GM21526 (cell line): ENCODE data around the gene NPPC.
"Not testable (repeated sequence)": the region's sequence is repeated elsewhere in the genome, so short reads cannot be mapped to it uniquely, and the experiment has no call there.

ENCODE experiments used
- ATAC-seq: cut with Tn5 transposase; IDR thresholded peaks from one replicate; pipeline ENCODE4 v1.9.1; 2021; ENCODE audit warnings: moderate library complexity; ENCODE audit not compliant: unreplicated experiment, low FRiP score

Gene NPPC

DNA sequence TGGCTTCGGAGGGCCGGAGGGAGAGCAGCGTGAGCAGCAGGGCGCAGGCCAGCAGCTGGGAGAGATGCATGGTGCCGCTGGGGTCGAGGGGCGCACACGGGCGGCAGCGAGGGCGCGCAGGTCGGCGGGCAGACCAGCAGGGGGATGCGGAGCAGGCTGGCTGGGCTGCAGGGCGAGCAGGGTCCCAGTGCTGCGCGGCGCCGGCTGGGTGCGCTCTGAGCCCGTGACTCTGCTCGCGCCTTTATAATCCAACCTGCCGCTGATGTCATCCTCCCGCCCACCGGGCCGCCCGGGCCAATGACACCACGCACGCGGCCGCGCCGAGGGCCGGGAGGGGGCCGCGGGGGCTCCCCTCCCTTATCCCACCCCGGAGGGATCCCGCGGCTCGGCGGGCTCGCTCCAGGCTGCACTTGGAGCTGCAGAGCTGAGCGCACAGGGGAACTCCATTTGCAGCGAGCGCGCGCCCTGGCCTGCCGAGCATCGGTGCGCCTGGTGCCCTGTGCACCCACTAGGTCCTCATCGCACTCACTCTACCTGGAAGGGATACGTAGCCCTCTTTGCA lies at the start of gene NPPC:
Gene NPPC (minus strand): TSS at position 217 of the 562 bp plus-strand sequence. CDS start 147 bp downstream, at position 70.
- ATAC-seq, result peak; percentile 48

- ATAC-seq, result no peak
Observed at GRCh38 chr2:231975001-231975400, 48.8 kb upstream of the NPPC start.

DNA sequence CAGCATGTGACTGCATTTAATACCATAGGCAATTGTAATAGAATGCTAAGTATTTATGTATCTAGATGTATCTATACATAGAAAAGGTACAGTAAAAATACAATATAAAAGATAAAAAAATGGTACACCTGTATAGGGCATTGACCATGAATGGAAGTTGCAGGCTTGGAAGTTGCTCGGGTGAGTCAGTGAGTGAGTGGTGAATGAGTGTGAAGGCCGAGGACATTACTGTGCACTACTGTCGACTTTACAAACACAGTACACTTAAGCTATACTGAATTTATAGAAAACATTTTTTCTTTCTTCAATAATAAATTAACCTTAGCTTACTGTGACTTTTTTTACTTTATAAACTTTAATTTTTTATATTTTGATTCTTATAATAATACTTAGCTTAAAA lies 44.3 kb upstream of the NPPC start:
- no peak for ATAC-seq

- no peak for ATAC-seq
Observed at GRCh38 chr2:231968820-231969219, 42.6 kb upstream of the NPPC start.

DNA sequence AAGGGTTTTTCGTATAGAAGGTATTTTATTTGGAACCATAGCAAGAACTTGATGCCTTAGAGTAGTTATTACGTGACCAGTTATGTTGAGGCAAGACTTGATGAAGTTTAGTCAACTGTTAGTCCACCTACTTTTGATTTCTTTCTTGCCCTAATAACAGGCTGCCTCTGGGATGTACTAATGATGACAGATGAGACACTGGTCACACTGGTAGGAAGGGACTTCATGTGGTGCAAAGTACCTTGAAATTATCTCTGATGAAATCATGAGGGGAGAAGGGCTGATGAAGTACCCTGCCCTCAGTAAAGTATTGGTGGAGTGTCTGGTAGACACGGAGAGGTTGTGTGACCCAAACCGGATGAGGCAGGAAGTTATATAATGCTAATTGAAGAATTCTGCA lies 40.7 kb upstream of the NPPC start:
- ATAC-seq, result no peak

DNA sequence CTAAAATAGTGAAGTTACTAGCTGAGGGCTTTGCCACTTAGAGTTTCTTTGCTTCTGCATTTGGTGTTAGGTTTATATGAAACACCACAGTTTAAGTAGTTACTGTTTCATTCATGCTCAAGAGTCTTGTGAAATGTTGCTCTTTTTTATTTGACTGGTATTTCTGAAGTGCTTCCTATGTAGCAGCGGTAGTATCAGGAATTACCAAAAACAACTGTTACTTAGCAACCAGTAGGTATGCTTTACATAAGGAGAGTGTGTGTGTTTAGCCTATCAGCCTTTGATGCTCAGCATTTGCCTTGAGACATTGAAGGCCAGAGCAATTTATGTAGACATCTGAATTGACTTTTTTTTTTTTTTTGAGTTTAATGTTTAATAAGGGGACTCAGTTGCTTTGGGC lies 38.9 kb upstream of the NPPC start:
- ATAC-seq, result no peak

DNA sequence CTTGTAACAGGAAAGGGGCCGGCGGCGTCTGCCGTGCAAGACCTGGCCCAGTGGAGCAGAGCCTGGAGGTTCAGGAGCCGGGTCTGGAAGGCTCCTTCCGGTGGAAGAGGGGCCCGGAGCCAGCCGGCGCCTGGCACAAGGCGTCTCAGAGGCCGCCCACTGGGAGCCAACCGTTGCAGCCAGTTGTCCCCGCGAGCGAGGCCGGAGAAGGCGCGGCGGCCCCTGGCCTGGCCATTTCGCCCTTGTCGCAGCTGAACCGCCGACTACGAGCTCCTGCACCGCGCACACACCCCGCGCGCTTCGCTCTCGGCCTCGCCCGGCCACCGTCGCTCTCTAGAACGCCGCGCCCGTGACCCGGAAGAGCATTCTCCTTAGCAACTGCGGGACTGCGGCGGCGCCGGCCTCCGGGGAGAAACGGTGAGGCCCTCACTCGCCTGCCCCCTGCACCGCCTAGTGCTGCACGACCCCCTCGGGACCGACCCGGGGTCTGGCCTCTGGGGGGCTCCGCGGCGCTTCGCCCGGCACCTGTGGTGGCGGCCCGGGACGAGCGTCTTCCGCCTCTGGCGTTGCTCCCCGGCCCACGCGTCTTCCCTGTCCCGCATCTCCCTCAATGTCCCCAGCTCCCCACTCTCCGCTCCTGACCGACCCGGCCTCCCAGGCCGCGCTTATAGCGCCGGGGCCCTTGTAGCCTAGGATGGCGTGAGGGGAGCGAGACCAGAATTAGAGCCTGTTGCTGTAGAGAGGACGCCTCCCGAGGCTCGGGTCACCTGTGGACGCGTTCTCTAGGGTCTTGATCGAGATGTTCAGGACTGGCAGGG lies 35.4 kb upstream of the NPPC start, which contains the start of gene DIS3L2:
Gene DIS3L2 (plus strand): TSS at position 365 of the 818 bp plus-strand sequence. CDS start 53,215 bp downstream, outside the sequence.
- ATAC-seq, result peak; percentile 84

- ATAC-seq, result no peak
Observed at GRCh38 chr2:231960810-231961348, 34.7 kb upstream of the NPPC start.

- no peak for ATAC-seq
Observed at GRCh38 chr2:231957913-231958763, 31.9 kb upstream of the NPPC start.

DNA sequence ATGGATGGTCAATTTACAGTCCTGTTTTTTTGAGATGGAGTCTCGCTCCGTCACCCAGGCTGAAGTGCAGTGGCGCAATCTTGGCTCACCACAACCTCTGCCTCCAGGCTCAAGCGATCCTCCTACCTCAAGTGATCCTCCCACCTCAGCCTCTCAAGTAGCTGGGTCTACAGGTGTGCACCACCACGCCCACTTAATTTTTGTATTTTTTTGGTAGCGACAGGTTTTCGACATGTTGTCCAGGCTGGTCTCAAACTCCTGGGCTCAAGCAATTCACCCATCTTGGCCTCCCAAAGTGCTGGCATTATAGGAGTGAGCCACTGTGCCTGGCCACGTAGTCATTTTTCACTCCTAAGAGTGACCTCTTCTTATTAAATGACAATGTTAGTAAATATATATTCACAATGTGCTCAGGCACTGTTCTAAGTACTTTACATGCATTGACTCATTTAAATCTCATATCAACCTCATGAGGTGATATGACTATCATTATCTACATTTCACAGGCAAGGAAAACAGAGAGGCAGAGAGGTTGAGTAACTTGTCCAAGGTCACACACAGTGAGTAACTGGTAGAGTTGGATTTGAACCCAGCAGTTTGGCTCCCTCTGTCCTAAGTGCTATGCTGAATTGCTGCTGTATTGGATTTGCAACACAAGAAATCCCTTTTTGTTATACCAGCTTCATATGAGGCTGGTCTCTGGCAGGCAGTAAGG lies 29.7 kb upstream of the NPPC start:
- no peak for ATAC-seq

- no peak for ATAC-seq
Observed at GRCh38 chr2:231951452-231952035, 25.3 kb upstream of the NPPC start.

GRCh38 chr2:231947694-231948093 lies 21.5 kb upstream of the NPPC start:
- no peak for ATAC-seq

- not testable (repeated sequence) for ATAC-seq
Observed at GRCh38 chr2:231947112-231947511, 20.9 kb upstream of the NPPC start.

DNA sequence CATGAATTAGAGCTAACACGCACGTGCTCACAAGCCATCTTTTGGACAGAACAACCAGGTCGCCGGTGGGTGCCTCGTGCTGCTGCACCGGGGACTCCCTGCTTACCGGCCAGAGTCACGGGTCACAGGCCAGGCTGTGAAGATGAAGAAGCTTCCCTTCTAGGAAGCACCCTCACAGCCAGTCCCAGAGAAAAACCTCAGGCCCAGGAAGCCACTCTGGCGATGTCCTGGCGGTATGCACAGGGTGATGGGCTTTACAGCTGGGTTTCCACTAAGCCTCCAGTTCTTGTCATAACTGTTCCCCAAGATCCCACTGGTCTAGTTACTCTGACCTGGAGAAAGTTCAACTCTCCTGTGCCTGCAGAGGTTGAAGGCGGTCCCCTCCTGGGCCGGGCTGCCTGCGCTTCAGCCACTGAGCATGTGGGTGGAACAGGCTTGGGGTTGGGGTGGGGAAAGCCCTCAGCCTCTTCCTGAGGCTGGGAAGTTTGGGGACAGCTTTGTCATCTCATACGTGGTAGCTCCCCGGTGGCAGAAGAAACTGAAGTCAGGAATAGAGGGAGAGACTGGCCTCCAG lies 20.1 kb upstream of the NPPC start:
- ATAC-seq, result no peak

- no peak for ATAC-seq
Observed at GRCh38 chr2:231942180-231942579, 16.0 kb upstream of the NPPC start.

DNA sequence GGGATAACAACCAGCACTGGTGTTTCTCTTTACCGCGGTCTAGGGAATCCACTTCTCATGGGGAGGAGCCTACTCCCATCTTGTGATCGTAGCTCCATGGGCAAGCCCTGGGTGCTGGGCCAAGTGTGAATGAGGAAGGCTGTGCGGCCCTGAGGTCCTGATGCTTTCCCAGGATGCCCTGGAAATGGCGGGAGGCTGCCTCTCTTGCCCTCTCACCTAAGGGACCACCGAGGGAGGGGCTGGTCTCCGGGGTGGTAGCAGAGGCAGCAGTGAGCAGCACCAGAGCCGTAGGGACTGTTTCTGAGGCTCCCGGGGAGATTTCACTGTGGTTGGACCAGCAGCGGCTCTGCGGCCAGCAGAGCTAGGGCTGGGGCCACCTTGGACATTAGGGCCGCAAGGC lies 15.5 kb upstream of the NPPC start:
- ATAC-seq, result no peak

- ATAC-seq, result no peak
Observed at GRCh38 chr2:231940795-231941194, 14.6 kb upstream of the NPPC start.

GRCh38 chr2:231939022-231939421 lies 12.8 kb upstream of the NPPC start:
- ATAC-seq, result no peak

DNA sequence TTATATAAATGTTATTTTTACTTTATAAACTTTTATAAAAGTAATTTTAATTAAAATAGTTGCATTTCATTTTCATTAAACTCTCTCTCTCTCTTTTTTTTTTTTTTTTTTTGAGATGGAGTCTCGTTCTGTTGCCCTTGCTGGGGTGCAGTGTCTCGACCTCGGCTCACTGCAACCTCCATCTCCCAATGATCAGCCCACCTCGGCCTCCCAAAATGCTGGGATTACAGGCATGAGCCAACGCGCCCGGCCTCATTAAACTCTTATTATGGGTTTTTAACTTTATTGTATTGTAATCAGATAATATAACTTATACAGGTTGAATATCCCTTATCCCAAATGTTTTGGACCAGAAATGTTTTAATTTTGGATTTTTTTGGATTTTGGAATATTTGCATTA lies 10.9 kb upstream of the NPPC start:
- ATAC-seq, result no peak

- no peak for ATAC-seq
Observed at GRCh38 chr2:231936491-231936890, 10.3 kb upstream of the NPPC start.
